ENCODE data around the gene PTPRG. TPM values are rescaled to one million over a fixed set of nuclear protein-coding genes. Genes with fewer than 3 reads are reported as not detected.

Gene PTPRG
- polyA plus RNA-seq, 3 donors, result not detected

GRCh38 chr3:61808526-61808925 lies 247.2 kb downstream of the PTPRG start:
- Mint-ChIP-seq H3K27me3 (ENCODE audit: low read depth in 3 of 3) (no peaks in the 10 kb centered on the region), H3K9me3 (peaks cover 0 to 3% (median 2%) of the 10 kb centered on the region in 7 donors)
- 100% methylated on average over 4 of the region's 5 CpGs for WGBS (ENCODE audit: insufficient coverage)

GRCh38 chr3:61808999-61809398 lies 247.6 kb downstream of the PTPRG start:
- H3K9ac ChIP-seq (ENCODE audit: insufficient read depth, low read length, poor library complexity, severe bottlenecking), result no peak overlapping the region
- no peaks in the 10 kb centered on the region for H3K27me3 Mint-ChIP-seq (ENCODE audit: low read depth in 3 of 3)
- H3K36me3 ChIP-seq (replicated peaks in 1 of 2; ENCODE audit: control insufficient read depth in 1 of 2, insufficient read depth in 2 of 2, low read length in 2 of 2), result no peaks in the 10 kb centered on the region
- no peak for TF ChIP-seq CTCF (IDR thresholded peaks at IDR 0.05)
- no peak overlapping the region for H3K27ac Mint-ChIP-seq
- peaks cover 0 to 5% (median 2%) of the 10 kb centered on the region in 7 donors for H3K9me3 Mint-ChIP-seq
- no peak overlapping the region for H2AFZ ChIP-seq (ENCODE audit: insufficient read depth, low read depth, low read length, poor library complexity, severe bottlenecking)
- H3K27me3 ChIP-seq (ENCODE audit: control insufficient read depth in 2 of 2, insufficient read depth in 2 of 2, low read length in 2 of 2), result no peaks in the 10 kb centered on the region
- intact Hi-C loops (cut with micrococcal nuclease), result no loop called here
- no peak overlapping the region for H3K4me2 ChIP-seq (replicated peaks; ENCODE audit: extremely low read depth, low read length, poor library complexity, severe bottlenecking)
- 60% methylated on average over 1 of the region's 1 CpG for WGBS (ENCODE audit: insufficient coverage)
- no peaks in the 10 kb centered on the region for H3K4me1 ChIP-seq (ENCODE audit: control insufficient read depth in 1 of 2, insufficient read depth in 2 of 2, low read length in 2 of 2)
- no peak overlapping the region for H3K4me3 ChIP-seq (replicated peaks in 1 of 3; ENCODE audit: low read depth in 2 of 3, low read length in 3 of 3)
- no peaks in the 10 kb centered on the region for H4K20me1 ChIP-seq (ENCODE audit: insufficient read depth, low read length)
- no peak overlapping the region for H3K4me3 Mint-ChIP-seq
- no peaks in the 10 kb centered on the region for H3K36me3 Mint-ChIP-seq
- no peaks in the 10 kb centered on the region for H3K4me1 Mint-ChIP-seq
- no peak for DNase-seq
- H3K27ac ChIP-seq (ENCODE audit: low read depth in 1 of 2, low read length in 2 of 2), result no peak overlapping the region
- H3K9me3 ChIP-seq (replicated peaks in 1 of 2; ENCODE audit: control insufficient read depth in 1 of 2, insufficient read depth in 1 of 2, low read length in 2 of 2), result peaks cover 0 to 3% of the 10 kb centered on the region in 2 donors
- no peaks in the 10 kb centered on the region for H3K79me2 ChIP-seq (ENCODE audit: insufficient read depth, low read length)

More at GRCh38 chr3:61808526-61808925, 247.2 kb downstream of the PTPRG start:
- Histone ChIP-seq H3K4me1 (ENCODE audit: control insufficient read depth in 1 of 2, insufficient read depth in 2 of 2, low read length in 2 of 2) (no peaks in the 10 kb centered on the region), H3K9me3 (replicated peaks in 1 of 2; ENCODE audit: control insufficient read depth in 1 of 2, insufficient read depth in 1 of 2, low read length in 2 of 2) (peaks cover 0 to 3% of the 10 kb centered on the region in 2 donors), H3K27ac (ENCODE audit: low read depth in 1 of 2, low read length in 2 of 2) (no peak overlapping the region), H3K4me2 (replicated peaks; ENCODE audit: extremely low read depth, low read length, poor library complexity, severe bottlenecking) (no peak overlapping the region), H4K20me1 (ENCODE audit: insufficient read depth, low read length) (no peaks in the 10 kb centered on the region), H3K36me3 (replicated peaks in 1 of 2; ENCODE audit: control insufficient read depth in 1 of 2, insufficient read depth in 2 of 2, low read length in 2 of 2) (no peaks in the 10 kb centered on the region), H3K27me3 (ENCODE audit: control insufficient read depth in 2 of 2, insufficient read depth in 2 of 2, low read length in 2 of 2) (no peaks in the 10 kb centered on the region), H2AFZ (ENCODE audit: insufficient read depth, low read depth, low read length, poor library complexity, severe bottlenecking) (no peak overlapping the region), H3K9ac (ENCODE audit: insufficient read depth, low read length, poor library complexity, severe bottlenecking) (no peak overlapping the region), H3K79me2 (ENCODE audit: insufficient read depth, low read length) (no peaks in the 10 kb centered on the region), H3K4me3 (replicated peaks in 1 of 3; ENCODE audit: low read depth in 2 of 3, low read length in 3 of 3) (no peak overlapping the region)
- H3K27ac Mint-ChIP-seq, result no peak overlapping the region
- no peak overlapping the region for H3K4me3 Mint-ChIP-seq
- intact Hi-C loops (cut with micrococcal nuclease), result no loop called here
- no peaks in the 10 kb centered on the region for H3K4me1 Mint-ChIP-seq
- no peak for TF ChIP-seq CTCF (IDR thresholded peaks at IDR 0.05)
- DNase-seq, result no peak
- H3K36me3 Mint-ChIP-seq, result no peaks in the 10 kb centered on the region
